Stimulated activated naive CD8-positive, alpha-beta T cell treated with anti-CD3 and anti-CD28 coated beads, Interleukin-15, amount 100 ng/mL, for 72 hours (primary cell): ENCODE measurements around the gene SEMA6A.

Experiments used
- ATAC-seq: fragments of 150-1000 bp; cut with Tn5 transposase; 2 replicates; pipeline ENCODE4 v1.10.0; 2021; ENCODE audit warnings: mild to moderate bottlenecking, moderate library complexity
- DNase-seq, 2 donors: peaks; one replicate each; pipeline ENCODE4 v3.0.0; 2021 to 2022
- H3K27ac Mint-ChIP-seq, 2 donors: one replicate each; pipeline ENCODE4 v1.8.0; 2022; ENCODE audit warnings: mild to moderate bottlenecking in 2 of 2, mixed read lengths in 2 of 2, moderate library complexity in 2 of 2
- H3K27me3 Mint-ChIP-seq: one replicate; pipeline ENCODE4 v1.8.0; 2022; ENCODE audit warnings: mixed read lengths
- H3K4me1 Mint-ChIP-seq: one replicate; pipeline ENCODE4 v1.8.0; 2022; ENCODE audit warnings: mild to moderate bottlenecking, mixed read lengths
- H3K4me3 Mint-ChIP-seq, 2 donors: one replicate each; pipeline ENCODE4 v1.8.0; 2022; ENCODE audit warnings: mild to moderate bottlenecking in 2 of 2, mixed read lengths in 2 of 2, moderate library complexity in 1 of 2
- H3K9me3 Mint-ChIP-seq, 2 donors: one replicate each; pipeline ENCODE4 v1.8.0; 2022; ENCODE audit warnings: mixed read lengths in 2 of 2

SEMA6A gene

GRCh38 chr5:116480894-116481510 lies 93.6 kb downstream of the SEMA6A start:
- Mint-ChIP-seq H3K9me3 (peaks cover 11 to 22% of the 10 kb centered on the region in 2 donors), H3K27ac (peak overlapping the region in 1 of 2 donors; percentile 6), H3K27me3 (no peaks in the 10 kb centered on the region), H3K4me3 (no peak overlapping the region), H3K4me1 (no peaks in the 10 kb centered on the region)
- ATAC-seq: no peak
- no peak for DNase-seq

- H3K4me1 Mint-ChIP-seq: no peaks in the 10 kb centered on the region
- no peak for DNase-seq
- H3K27ac Mint-ChIP-seq: no peak overlapping the region
- no peaks in the 10 kb centered on the region for H3K27me3 Mint-ChIP-seq
- peaks cover 16 to 28% of the 10 kb centered on the region in 2 donors for H3K9me3 Mint-ChIP-seq
- no peak for ATAC-seq
- H3K4me3 Mint-ChIP-seq: no peak overlapping the region
Observed at GRCh38 chr5:116479776-116480675, 94.6 kb downstream of the SEMA6A start.

DNA sequence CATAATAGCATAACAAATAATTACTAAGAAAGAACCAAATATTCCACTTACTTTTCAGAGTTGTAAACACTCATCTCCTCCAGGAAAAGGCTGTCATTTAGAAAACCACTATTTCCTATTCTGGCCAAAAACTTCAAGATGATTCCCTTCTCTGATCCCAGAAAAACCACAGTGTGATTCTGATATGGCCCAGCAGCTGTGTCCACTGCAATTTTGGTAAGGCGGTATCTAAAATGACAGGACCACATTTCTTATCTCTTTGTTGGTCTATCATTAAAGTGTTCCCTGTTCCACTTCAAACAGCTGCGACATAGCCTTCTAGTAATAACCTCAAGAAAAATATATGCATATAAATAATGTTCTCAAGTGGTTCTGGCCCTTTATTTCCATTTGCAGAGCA lies 96.1 kb downstream of the SEMA6A start:
- H3K4me3 Mint-ChIP-seq: no peak overlapping the region
- ATAC-seq (no peak), DNase-seq (no peak)
- no peaks in the 10 kb centered on the region for H3K27me3 Mint-ChIP-seq
- H3K9me3 Mint-ChIP-seq: peaks cover 16 to 28% of the 10 kb centered on the region in 2 donors
- H3K27ac Mint-ChIP-seq: no peak overlapping the region
- no peaks in the 10 kb centered on the region for H3K4me1 Mint-ChIP-seq

DNA sequence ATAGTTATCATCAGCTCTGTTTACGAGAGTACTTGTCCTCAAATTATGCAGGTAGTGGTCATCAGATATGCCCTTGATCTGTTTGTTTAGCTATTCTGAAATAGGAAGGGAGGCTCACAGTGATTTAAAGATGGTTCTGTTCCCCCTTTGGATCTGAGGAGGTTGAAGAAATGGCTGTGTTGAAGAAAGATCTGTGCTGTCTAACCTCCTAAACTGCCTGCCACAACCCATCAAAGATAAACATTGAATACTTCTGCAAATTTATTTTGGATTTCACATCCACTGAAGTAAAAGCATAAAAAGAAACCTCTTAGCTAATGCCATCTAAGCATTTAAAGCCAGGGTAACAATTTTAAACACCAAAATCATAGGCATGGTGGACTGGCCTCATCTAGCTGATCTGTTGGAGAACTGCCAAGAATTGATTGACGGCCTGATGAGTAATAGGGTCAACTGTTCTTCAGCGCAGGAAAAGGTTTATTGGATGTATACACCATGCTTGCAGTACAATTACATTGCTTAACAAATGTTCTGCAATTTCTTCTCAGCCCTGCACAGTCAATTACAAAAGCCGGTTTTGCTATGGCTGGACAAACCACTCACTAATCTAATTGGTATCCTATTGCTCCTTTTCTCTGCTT lies 97.6 kb downstream of the SEMA6A start:
- no peak overlapping the region for H3K27ac Mint-ChIP-seq
- peaks cover 16 to 28% of the 10 kb centered on the region in 2 donors for H3K9me3 Mint-ChIP-seq
- ATAC-seq (no peak), DNase-seq (no peak)
- H3K4me1 Mint-ChIP-seq: no peaks in the 10 kb centered on the region
- H3K27me3 Mint-ChIP-seq: no peaks in the 10 kb centered on the region
- H3K4me3 Mint-ChIP-seq: no peak overlapping the region

- Mint-ChIP-seq H3K27me3 (no peaks in the 10 kb centered on the region), H3K27ac (no peak overlapping the region), H3K9me3 (peaks cover 16 to 28% of the 10 kb centered on the region in 2 donors), H3K4me3 (no peak overlapping the region), H3K4me1 (no peaks in the 10 kb centered on the region)
- DNase-seq (no peak), ATAC-seq (no peak)
Observed at GRCh38 chr5:116475338-116475737, 99.3 kb downstream of the SEMA6A start.

GRCh38 chr5:116473706-116474105 lies 100.9 kb downstream of the SEMA6A start:
- DNase-seq (no peak), ATAC-seq (no peak)
- no peak overlapping the region for H3K4me3 Mint-ChIP-seq
- no peaks in the 10 kb centered on the region for H3K27me3 Mint-ChIP-seq
- H3K9me3 Mint-ChIP-seq: peaks cover 16 to 28% of the 10 kb centered on the region in 2 donors
- no peak overlapping the region for H3K27ac Mint-ChIP-seq
- H3K4me1 Mint-ChIP-seq: no peaks in the 10 kb centered on the region

DNA sequence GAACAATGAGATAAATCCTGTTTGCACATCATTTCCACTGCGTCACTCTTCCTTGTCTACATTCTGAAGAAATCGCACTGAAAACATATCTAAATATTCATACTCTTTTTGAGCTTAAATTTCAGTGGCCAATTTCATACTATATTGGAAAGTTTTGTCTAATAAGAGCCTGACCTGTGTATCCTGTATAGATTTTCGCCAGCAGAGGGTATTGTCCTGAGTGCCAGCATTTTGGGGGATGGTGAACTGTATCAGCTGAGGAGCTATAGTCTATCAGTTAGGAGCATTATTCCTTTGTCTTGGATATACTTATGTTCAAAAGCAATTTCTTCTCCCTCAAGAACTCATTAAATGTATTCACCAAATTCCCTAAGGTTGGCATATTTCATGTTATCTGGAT lies 102.3 kb downstream of the SEMA6A start:
- H3K27me3 Mint-ChIP-seq: no peaks in the 10 kb centered on the region
- ATAC-seq: no peak
- H3K4me1 Mint-ChIP-seq: no peaks in the 10 kb centered on the region
- no peak for DNase-seq
- no peak overlapping the region for H3K4me3 Mint-ChIP-seq
- peaks cover 11 to 14% of the 10 kb centered on the region in 2 donors for H3K9me3 Mint-ChIP-seq
- H3K27ac Mint-ChIP-seq: no peak overlapping the region

GRCh38 chr5:116469631-116470030 lies 105.0 kb downstream of the SEMA6A start:
- DNase-seq (no peak), ATAC-seq (no peak)
- Mint-ChIP-seq H3K9me3 (no peaks in the 10 kb centered on the region), H3K4me3 (no peak overlapping the region), H3K27me3 (no peaks in the 10 kb centered on the region), H3K4me1 (no peaks in the 10 kb centered on the region), H3K27ac (no peak overlapping the region)

GRCh38 chr5:116468583-116468982 lies 106.0 kb downstream of the SEMA6A start:
- Mint-ChIP-seq H3K27ac (no peak overlapping the region), H3K4me3 (no peak overlapping the region), H3K9me3 (no peaks in the 10 kb centered on the region), H3K4me1 (no peaks in the 10 kb centered on the region), H3K27me3 (no peaks in the 10 kb centered on the region)
- DNase-seq (no peak), ATAC-seq (no peak)

DNA sequence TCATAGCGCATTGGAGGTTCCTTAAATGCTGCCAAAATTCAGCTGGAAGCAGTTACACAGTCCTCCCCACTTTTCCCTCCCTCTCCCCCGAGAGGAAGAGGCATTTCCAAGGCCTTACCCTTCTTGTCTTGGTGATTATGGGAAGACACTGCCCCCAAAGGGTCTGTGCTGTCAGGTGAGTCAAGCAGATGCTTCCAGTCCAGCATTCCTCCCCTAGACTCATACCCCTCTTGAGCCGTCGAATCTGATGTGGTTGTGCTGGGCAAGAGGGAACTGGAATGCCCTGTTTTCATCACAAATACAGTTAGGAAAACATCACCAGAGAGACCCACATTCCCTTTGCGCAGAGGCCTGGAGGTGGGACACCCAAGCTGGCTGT lies 107.2 kb downstream of the SEMA6A start:
- DNase-seq (no peak), ATAC-seq (no peak)
- no peak overlapping the region for H3K4me3 Mint-ChIP-seq
- no peaks in the 10 kb centered on the region for H3K27me3 Mint-ChIP-seq
- H3K4me1 Mint-ChIP-seq: no peaks in the 10 kb centered on the region
- H3K9me3 Mint-ChIP-seq: no peaks in the 10 kb centered on the region
- H3K27ac Mint-ChIP-seq: no peak overlapping the region

DNA sequence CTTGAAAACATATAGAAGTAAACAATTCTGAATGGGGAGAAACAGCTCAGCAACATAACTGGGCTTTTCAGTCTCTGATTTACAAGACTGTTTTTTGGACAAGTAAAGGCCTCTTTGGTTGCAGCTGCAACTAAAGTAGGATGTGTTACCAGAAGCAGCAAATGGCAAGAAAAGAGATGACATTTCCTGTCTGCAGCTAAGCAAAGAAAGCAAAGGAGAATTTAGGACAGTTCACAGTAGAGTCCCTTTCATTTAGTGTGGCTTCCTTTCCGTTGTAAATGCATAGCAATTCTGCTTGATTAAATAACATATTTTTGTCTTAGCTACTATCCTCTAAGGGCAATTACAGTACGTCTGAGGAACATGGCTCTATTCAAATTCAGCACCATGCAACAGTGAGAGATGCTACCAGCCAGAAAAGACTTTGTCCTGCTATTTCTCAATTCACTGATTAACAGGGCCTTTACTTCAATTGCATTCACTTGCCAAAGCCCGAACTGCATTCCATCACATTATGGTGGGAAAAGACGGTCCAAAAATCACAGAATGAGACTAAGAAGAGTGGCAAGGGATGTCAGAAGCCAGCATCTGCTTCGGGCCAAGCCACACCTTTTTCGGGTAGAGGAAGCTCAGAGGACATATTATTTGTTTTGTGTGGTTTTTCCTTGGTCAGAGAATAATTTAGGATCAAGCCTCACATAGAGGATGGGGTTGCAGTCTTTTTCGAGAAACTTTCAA lies 107.7 kb downstream of the SEMA6A start:
- Mint-ChIP-seq H3K27ac (no peak overlapping the region), H3K27me3 (no peaks in the 10 kb centered on the region), H3K4me1 (no peaks in the 10 kb centered on the region), H3K9me3 (no peaks in the 10 kb centered on the region), H3K4me3 (no peak overlapping the region)
- DNase-seq (no peak), ATAC-seq (no peak)

GRCh38 chr5:116465411-116465810 lies 109.2 kb downstream of the SEMA6A start:
- no peaks in the 10 kb centered on the region for H3K9me3 Mint-ChIP-seq
- no peak overlapping the region for H3K4me3 Mint-ChIP-seq
- H3K4me1 Mint-ChIP-seq: no peaks in the 10 kb centered on the region
- no peaks in the 10 kb centered on the region for H3K27me3 Mint-ChIP-seq
- H3K27ac Mint-ChIP-seq: no peak overlapping the region
- ATAC-seq: no peak
- DNase-seq: no peak

DNA sequence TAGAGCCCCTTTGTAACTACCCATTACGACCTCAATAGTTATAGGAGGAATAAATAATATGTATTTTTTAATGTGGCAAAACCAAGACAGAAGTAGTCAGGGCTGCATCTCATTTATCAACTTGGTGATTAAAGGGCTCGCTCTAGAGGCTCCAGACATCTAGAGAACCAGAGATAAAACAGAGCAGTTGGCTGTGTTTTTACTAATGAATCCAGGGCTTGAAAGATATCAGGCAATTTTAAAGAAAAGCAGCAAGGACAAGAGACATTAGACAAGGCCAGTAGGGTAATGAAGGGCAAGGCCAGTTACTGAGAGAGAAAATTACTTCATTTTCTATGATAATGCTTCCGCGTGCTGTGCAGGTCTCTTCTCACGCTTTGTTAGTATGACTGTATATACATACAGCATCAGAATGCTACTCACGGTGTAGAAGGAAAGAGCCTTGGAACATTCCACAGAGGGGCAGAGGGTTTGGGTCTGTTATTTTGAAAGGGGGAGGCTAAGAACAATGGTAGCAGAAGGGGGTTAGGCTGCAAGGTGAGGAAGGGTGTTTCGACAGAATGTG lies 110.4 kb downstream of the SEMA6A start:
- H3K27ac Mint-ChIP-seq: no peak overlapping the region
- DNase-seq: no peak
- ATAC-seq: no peak
- H3K4me1 Mint-ChIP-seq: no peaks in the 10 kb centered on the region
- no peak overlapping the region for H3K4me3 Mint-ChIP-seq
- no peaks in the 10 kb centered on the region for H3K27me3 Mint-ChIP-seq
- no peaks in the 10 kb centered on the region for H3K9me3 Mint-ChIP-seq

DNA sequence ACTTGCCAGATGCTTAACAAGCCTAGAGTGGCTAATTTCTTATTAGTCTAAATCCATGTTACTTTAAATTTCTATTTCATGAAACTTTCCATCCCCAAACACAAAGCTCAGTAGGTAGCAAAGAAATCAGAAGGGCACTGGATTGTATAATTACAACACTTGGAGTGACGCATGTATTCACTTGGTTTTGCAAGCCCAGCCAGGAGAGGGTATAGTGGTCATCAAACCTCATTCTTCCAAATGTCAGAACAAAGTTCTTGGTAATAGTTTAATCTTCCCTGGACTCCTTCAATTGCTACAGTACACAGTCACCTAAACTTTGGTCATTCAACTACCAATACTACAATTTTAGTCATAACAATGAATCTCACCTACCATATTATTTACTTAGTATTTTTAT lies 112.1 kb downstream of the SEMA6A start:
- Mint-ChIP-seq H3K4me3 (no peak overlapping the region), H3K9me3 (no peaks in the 10 kb centered on the region), H3K27me3 (no peaks in the 10 kb centered on the region), H3K27ac (no peak overlapping the region), H3K4me1 (no peaks in the 10 kb centered on the region)
- no peak for DNase-seq
- ATAC-seq: no peak

DNA sequence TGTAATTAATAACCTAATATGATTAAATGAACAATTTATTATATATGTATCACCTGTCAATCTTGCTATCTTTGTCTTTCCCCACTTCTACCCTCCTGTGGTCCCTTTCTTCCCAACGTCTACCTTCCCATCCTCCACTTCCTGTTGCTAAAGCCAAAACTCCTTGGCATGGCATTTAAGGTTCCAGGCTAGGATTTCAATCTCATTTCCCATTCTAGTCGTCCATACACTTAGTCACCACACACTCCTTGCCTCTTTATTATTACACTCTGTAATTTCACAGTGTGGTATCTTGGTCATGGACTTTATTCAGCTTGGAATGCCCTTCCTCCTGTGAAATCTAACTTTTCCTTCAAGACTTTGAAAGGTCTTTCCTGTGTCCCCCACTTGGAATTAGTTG lies 115.3 kb downstream of the SEMA6A start:
- Mint-ChIP-seq H3K9me3 (no peaks in the 10 kb centered on the region), H3K27ac (no peak overlapping the region), H3K4me3 (no peak overlapping the region), H3K27me3 (no peaks in the 10 kb centered on the region), H3K4me1 (peaks cover 7% of the 10 kb centered on the region)
- DNase-seq: no peak
- ATAC-seq: no peak
